NCI-H526 treated with DMSO at 0.1 percent for 48 hours (cell line): ENCODE measurements around the gene TAX1BP1.

Experiments
- DNase-seq: peaks from one replicate; lab custom pipeline; 2025; lab: John Stamatoyannopoulos, UW

TAX1BP1 gene

GRCh38 chr7:27781188-27781587 is 41.2 kb downstream of the TAX1BP1 start:
- DNase-seq: no peak

GRCh38 chr7:27782849-27783248 is 42.9 kb downstream of the TAX1BP1 start:
- DNase-seq: no peak

- DNase-seq: no peak
Measured at GRCh38 chr7:27784399-27785053, 44.6 kb downstream of the TAX1BP1 start.

GRCh38 chr7:27788437-27788836 is 48.5 kb downstream of the TAX1BP1 start:
- DNase-seq: no peak

GRCh38 chr7:27793780-27794179 is 53.8 kb downstream of the TAX1BP1 start:
- no peak for DNase-seq

GRCh38 chr7:27795977-27796376 is 56.0 kb downstream of the TAX1BP1 start:
- no peak for DNase-seq

GRCh38 chr7:27799212-27799611 is 59.2 kb downstream of the TAX1BP1 start:
- DNase-seq: no peak

GRCh38 chr7:27802999-27803398 is 63.0 kb downstream of the TAX1BP1 start:
- no peak for DNase-seq

GRCh38 chr7:27804139-27804538 is 64.2 kb downstream of the TAX1BP1 start:
- no peak for DNase-seq

GRCh38 chr7:27808626-27809025 is 68.7 kb downstream of the TAX1BP1 start:
- no peak for DNase-seq

GRCh38 chr7:27810186-27810585 is 70.2 kb downstream of the TAX1BP1 start:
- DNase-seq: no peak

- DNase-seq: no peak
Measured at GRCh38 chr7:27812706-27813105, 72.7 kb downstream of the TAX1BP1 start.

GRCh38 chr7:27822245-27822644 is 82.3 kb downstream of the TAX1BP1 start:
- DNase-seq: no peak

GRCh38 chr7:27825891-27826290 is 85.9 kb downstream of the TAX1BP1 start:
- DNase-seq: no peak

GRCh38 chr7:27826357-27826756 is 86.4 kb downstream of the TAX1BP1 start:
- DNase-seq: no peak

- DNase-seq: no peak
Measured at GRCh38 chr7:27834179-27834921, 94.4 kb downstream of the TAX1BP1 start.

GRCh38 chr7:27835376-27835775 is 95.4 kb downstream of the TAX1BP1 start:
- no peak for DNase-seq

GRCh38 chr7:27836536-27836935 is 96.6 kb downstream of the TAX1BP1 start:
- no peak for DNase-seq

GRCh38 chr7:27839099-27839498 is 99.1 kb downstream of the TAX1BP1 start:
- no peak for DNase-seq

- no peak for DNase-seq
Measured at GRCh38 chr7:27840313-27840712, 100.4 kb downstream of the TAX1BP1 start.

GRCh38 chr7:27840760-27841364 is 100.9 kb downstream of the TAX1BP1 start:
- no peak for DNase-seq

- no peak for DNase-seq
Measured at GRCh38 chr7:27842094-27842692, 102.2 kb downstream of the TAX1BP1 start.

GRCh38 chr7:27842851-27843250 is 102.9 kb downstream of the TAX1BP1 start:
- DNase-seq: no peak
